ENCODE measurements around the gene COL24A1. TPM values are rescaled to one million over a fixed set of nuclear protein-coding genes. Genes with fewer than 3 reads are reported as not detected.
"Not testable (repeated sequence)": the region's sequence is repeated elsewhere in the genome, so short reads cannot be mapped to it uniquely, and the experiment has no call there.

Gene COL24A1
- polyA plus RNA-seq, 1 experiment = 2.2 TPM

GRCh38 chr1:86137436-86137835, 19.1 kb downstream of the COL24A1 start:
- ChIA-PET POLR2A (no interaction called here), CTCF (no interaction called here)
- no peak overlapping the region for H3K4me3 ChIP-seq (ENCODE audit: low read depth, low read length)
- H3K27me3 ChIP-seq (ENCODE audit: control insufficient read depth, insufficient read depth, low read length) = no peaks in the 10 kb centered on the region
- peak; percentile 81 for DNase-seq (ENCODE audit: low read depth, low spot score)
- H3K27ac ChIP-seq (ENCODE audit: low read depth, low read length) = peak overlapping the region; percentile 65
- no peaks in the 10 kb centered on the region for H3K9me3 ChIP-seq (ENCODE audit: control insufficient read depth, insufficient read depth, low read length)
- TF ChIP-seq CTCF (IDR thresholded peaks at IDR 0.05; ENCODE audit: low read depth, low read length) = no peak

DNA sequence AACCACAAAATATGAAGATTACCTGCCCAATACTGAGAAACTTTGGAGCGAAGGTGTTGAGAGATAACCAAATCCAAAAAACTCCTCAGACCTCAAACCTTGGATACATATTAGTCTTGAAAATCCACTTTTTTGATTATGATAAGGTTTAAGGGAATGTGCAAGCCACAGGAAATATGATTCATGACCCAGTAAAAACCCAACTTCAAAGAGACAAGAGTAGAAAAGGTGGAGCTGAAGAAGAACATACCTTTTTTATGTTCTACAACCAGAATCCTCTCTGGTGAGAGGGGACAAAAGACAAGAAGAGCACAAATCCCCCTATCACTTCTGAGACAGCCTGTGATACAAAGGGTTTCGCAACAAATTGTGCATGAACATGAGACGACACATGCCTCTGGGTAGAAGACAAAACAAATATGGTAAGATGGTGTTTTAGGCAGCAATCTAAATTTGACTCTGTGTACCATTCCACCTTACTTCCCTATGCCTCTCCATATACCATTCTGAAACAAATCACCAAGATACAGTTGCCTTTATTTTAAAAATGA, 37.3 kb downstream of the COL24A1 start:
- no peak overlapping the region for H3K27ac ChIP-seq (ENCODE audit: low read depth, low read length)
- H3K9me3 ChIP-seq (ENCODE audit: control insufficient read depth, insufficient read depth, low read length) = no peaks in the 10 kb centered on the region
- DNase-seq (ENCODE audit: low read depth, low spot score) = no peak
- no peak overlapping the region for H3K4me3 ChIP-seq (ENCODE audit: low read depth, low read length)
- no peaks in the 10 kb centered on the region for H3K27me3 ChIP-seq (ENCODE audit: control insufficient read depth, insufficient read depth, low read length)
- CTCF ChIA-PET = no interaction called here
- no peak for TF ChIP-seq CTCF (IDR thresholded peaks at IDR 0.05; ENCODE audit: low read depth, low read length)
- POLR2A ChIA-PET = no interaction called here

- H3K27ac ChIP-seq (ENCODE audit: low read depth, low read length) = no peak overlapping the region
- no peaks in the 10 kb centered on the region for H3K27me3 ChIP-seq (ENCODE audit: control insufficient read depth, insufficient read depth, low read length)
- ChIA-PET POLR2A (no interaction called here), CTCF (no interaction called here)
- H3K4me3 ChIP-seq (ENCODE audit: low read depth, low read length) = no peak overlapping the region
- DNase-seq (ENCODE audit: low read depth, low spot score) = no peak
- peaks cover 9% of the 10 kb centered on the region for H3K9me3 ChIP-seq (ENCODE audit: control insufficient read depth, insufficient read depth, low read length)
- TF ChIP-seq CTCF (IDR thresholded peaks at IDR 0.05; ENCODE audit: low read depth, low read length) = no peak
These were observed 41.7 kb downstream of the COL24A1 start for GRCh38 chr1:86114816-86115400.

- no peak overlapping the region for H3K27ac ChIP-seq (ENCODE audit: low read depth, low read length)
- CTCF ChIA-PET = no interaction called here
These were observed 42.3 kb downstream of the COL24A1 start for GRCh38 chr1:86114236-86114635.

DNA sequence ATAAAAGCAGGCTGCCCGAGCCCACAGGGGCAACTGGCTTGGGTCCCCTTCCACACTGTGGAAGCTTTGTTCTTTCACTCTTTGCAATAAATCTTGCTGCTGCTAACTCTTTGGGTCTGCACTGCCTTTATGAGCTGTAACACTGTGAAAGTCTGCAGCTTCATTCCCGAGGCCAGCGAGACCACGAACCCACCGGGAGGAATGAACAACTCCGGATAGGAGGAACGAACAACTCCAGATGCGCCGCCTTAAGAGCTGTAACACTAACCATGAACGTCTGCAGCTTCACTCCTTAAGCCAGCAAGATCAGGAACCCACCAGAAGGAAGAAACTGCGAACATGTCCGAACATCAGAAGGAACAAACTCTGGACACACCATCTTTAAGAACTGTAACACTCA, 45.0 kb downstream of the COL24A1 start:
- H3K9me3 ChIP-seq (ENCODE audit: control insufficient read depth, insufficient read depth, low read length); H3K27me3 ChIP-seq (ENCODE audit: control insufficient read depth, insufficient read depth, low read length); DNase-seq (ENCODE audit: low read depth, low spot score); CTCF ChIA-PET; H3K4me3 ChIP-seq (ENCODE audit: low read depth, low read length); POLR2A ChIA-PET; H3K27ac ChIP-seq (ENCODE audit: low read depth, low read length): not testable (repeated sequence)

More at GRCh38 chr1:86114236-86114635, 42.3 kb downstream of the COL24A1 start:
- H3K9me3 ChIP-seq (ENCODE audit: control insufficient read depth, insufficient read depth, low read length) = peaks cover 9% of the 10 kb centered on the region
- no peak for TF ChIP-seq CTCF (IDR thresholded peaks at IDR 0.05; ENCODE audit: low read depth, low read length)
- no peaks in the 10 kb centered on the region for H3K27me3 ChIP-seq (ENCODE audit: control insufficient read depth, insufficient read depth, low read length)
- no peak overlapping the region for H3K4me3 ChIP-seq (ENCODE audit: low read depth, low read length)
- POLR2A ChIA-PET = no interaction called here
- DNase-seq (ENCODE audit: low read depth, low spot score) = no peak
